Endothelial cell (in vitro differentiated cells): ENCODE measurements around the gene SMARCC1. TPM values are rescaled to one million over a fixed set of nuclear protein-coding genes. Genes with fewer than 3 reads are reported as not detected.
A peak's percentile ranks its signal among the peaks of the same experiment; 100 is the strongest.

Source experiments
- DNase-seq: peaks from one replicate; pipeline ENCODE4 v3.0.0; 2021; ENCODE audit warnings: low spot score
- H3K27ac Mint-ChIP-seq: one replicate; pipeline ENCODE4 v1.8.0; 2021; ENCODE audit warnings: mixed read lengths, inconsistent platforms; ENCODE audit not compliant: unreplicated experiment
- H3K27me3 Mint-ChIP-seq: one replicate; pipeline ENCODE4 v1.8.0; 2021; ENCODE audit warnings: mild to moderate bottlenecking, moderate library complexity, mixed read lengths, inconsistent platforms; ENCODE audit not compliant: unreplicated experiment
- H3K36me3 Mint-ChIP-seq: one replicate; pipeline ENCODE4 v1.8.0; 2021; ENCODE audit warnings: mild to moderate bottlenecking, low read depth, mixed read lengths, inconsistent platforms; ENCODE audit not compliant: unreplicated experiment
- H3K4me1 Mint-ChIP-seq: one replicate; pipeline ENCODE4 v1.8.0; 2021; ENCODE audit warnings: mild to moderate bottlenecking, mixed read lengths, inconsistent platforms; ENCODE audit not compliant: unreplicated experiment
- H3K4me3 Mint-ChIP-seq: one replicate; pipeline ENCODE4 v1.8.0; 2021; ENCODE audit warnings: mild to moderate bottlenecking, mixed read lengths, inconsistent platforms; ENCODE audit not compliant: unreplicated experiment
- H3K9me3 Mint-ChIP-seq: one replicate; pipeline ENCODE4 v1.8.0; 2021; ENCODE audit warnings: mixed read lengths, inconsistent platforms; ENCODE audit not compliant: unreplicated experiment
- CTCF ChIP-seq: fragments of 200-600 bp; sonication (generic); IDR thresholded peaks from one replicate; pipeline ENCODE4 v1.5.0; 2021; ENCODE audit warnings: antibody characterized with exemption; ENCODE audit not compliant: unreplicated experiment
- total RNA-seq: library from RNA; stranded (reverse); fragmentation: NEBNext Ultra II Directional; extraction: Animal tissue kit (Norgen Biotek cat#: 25700); gene quantifications from one replicate; pipeline ENCODE4 v1.2.1, GENCODE V29; 2021; ENCODE audit not compliant: unreplicated experiment

Gene SMARCC1
- total RNA-seq, 1 donor from 2014 or later = 138 TPM

- Mint-ChIP-seq H3K36me3 (peaks cover 38% of the 10 kb centered on the region), H3K27me3 (no peaks in the 10 kb centered on the region), H3K9me3 (no peaks in the 10 kb centered on the region), H3K4me1 (peaks cover 12% of the 10 kb centered on the region), H3K27ac (peak overlapping the region; percentile 59), H3K4me3 (no peak overlapping the region)
- TF ChIP-seq CTCF = no peak
- no peak for DNase-seq
These were observed 189.5 kb downstream of the SMARCC1 start for GRCh38 chr3:47592066-47592795.

- DNase-seq = no peak
- peaks cover 31% of the 10 kb centered on the region for H3K4me1 Mint-ChIP-seq
- no peak for TF ChIP-seq CTCF
- H3K36me3 Mint-ChIP-seq = peaks cover 52% of the 10 kb centered on the region
- H3K27me3 Mint-ChIP-seq = no peaks in the 10 kb centered on the region
- no peak overlapping the region for H3K4me3 Mint-ChIP-seq
- H3K9me3 Mint-ChIP-seq = no peaks in the 10 kb centered on the region
- no peak overlapping the region for H3K27ac Mint-ChIP-seq
These were observed 191.5 kb downstream of the SMARCC1 start for GRCh38 chr3:47590216-47590615.

- no peak for DNase-seq
- Mint-ChIP-seq H3K4me3 (no peak overlapping the region), H3K36me3 (peaks cover 50% of the 10 kb centered on the region), H3K4me1 (peaks cover 32% of the 10 kb centered on the region), H3K27ac (no peak overlapping the region), H3K27me3 (no peaks in the 10 kb centered on the region), H3K9me3 (no peaks in the 10 kb centered on the region)
- TF ChIP-seq CTCF = peak; percentile 33
These were observed 193.1 kb downstream of the SMARCC1 start for GRCh38 chr3:47588587-47588986.

- Mint-ChIP-seq H3K27ac (no peak overlapping the region), H3K9me3 (no peaks in the 10 kb centered on the region), H3K4me1 (peaks cover 32% of the 10 kb centered on the region), H3K4me3 (no peak overlapping the region), H3K36me3 (peaks cover 50% of the 10 kb centered on the region), H3K27me3 (no peaks in the 10 kb centered on the region)
- DNase-seq = no peak
- TF ChIP-seq CTCF = no peak
These were observed 193.6 kb downstream of the SMARCC1 start for GRCh38 chr3:47588053-47588452.

GRCh38 chr3:47586746-47587145 is 194.9 kb downstream of the SMARCC1 start:
- Mint-ChIP-seq H3K36me3 (peaks cover 50% of the 10 kb centered on the region), H3K9me3 (no peaks in the 10 kb centered on the region), H3K4me1 (peaks cover 30% of the 10 kb centered on the region), H3K27ac (peak overlapping the region; percentile 74), H3K4me3 (no peak overlapping the region), H3K27me3 (peaks cover 4% of the 10 kb centered on the region)
- no peak for DNase-seq
- no peak for TF ChIP-seq CTCF
